SJCRH30 (cell line): Measurements from ENCODE around the gene TAPBPL. TPM values are rescaled to one million over a fixed set of nuclear protein-coding genes. Genes with fewer than 3 reads are reported as not detected.
"Not testable (repeated sequence)": the region's sequence is repeated elsewhere in the genome, so short reads cannot be mapped to it uniquely, and the experiment has no call there.

Source experiments
- DNase-seq, 2 experiments: peaks; one replicate each; pipeline ENCODE4 v3.0.0-alpha.2; 2015 to 2020
- H3K27ac ChIP-seq: fragments of 250-450 bp; sonication (Bioruptor Pico); 2 replicates; pipeline ENCODE4 v1.5.1; 2020; ENCODE audit warnings: mild to moderate bottlenecking, moderate library complexity
- H3K27me3 ChIP-seq: fragments of 250-450 bp; sonication (Bioruptor Pico); 2 replicates; pipeline ENCODE4 v1.5.1; 2020; ENCODE audit warnings: mild to moderate bottlenecking, moderate library complexity
- H3K36me3 ChIP-seq: fragments of 250-450 bp; sonication (Bioruptor Pico); 2 replicates; pipeline ENCODE4 v1.5.1; 2020; ENCODE audit warnings: mild to moderate bottlenecking, moderate library complexity
- H3K4me1 ChIP-seq: fragments of 250-450 bp; sonication (Bioruptor Pico); 2 replicates; pipeline ENCODE4 v1.5.1; 2020; ENCODE audit warnings: mild to moderate bottlenecking, moderate library complexity
- H3K4me3 ChIP-seq: fragments of 250-450 bp; sonication (Bioruptor Pico); 2 replicates; pipeline ENCODE4 v1.5.1; 2020; ENCODE audit warnings: mild to moderate bottlenecking, moderate library complexity
- H3K9me3 ChIP-seq: fragments of 250-450 bp; sonication (Bioruptor Pico); replicated peaks from 2 replicates; pipeline ENCODE4 v1.5.1; 2020; ENCODE audit warnings: mild to moderate bottlenecking, moderate library complexity
- total RNA-seq: library from RNA; depleted of rRNA; stranded (reverse); fragments of >200 nt; shearing (Covaris generic); gene quantifications from 2 replicates; pipeline ENCODE4 v1.2.3, GENCODE V29; 2014

The TAPBPL gene
- total RNA-seq, 1 experiment from 2014 or later: 4.9 TPM

DNA sequence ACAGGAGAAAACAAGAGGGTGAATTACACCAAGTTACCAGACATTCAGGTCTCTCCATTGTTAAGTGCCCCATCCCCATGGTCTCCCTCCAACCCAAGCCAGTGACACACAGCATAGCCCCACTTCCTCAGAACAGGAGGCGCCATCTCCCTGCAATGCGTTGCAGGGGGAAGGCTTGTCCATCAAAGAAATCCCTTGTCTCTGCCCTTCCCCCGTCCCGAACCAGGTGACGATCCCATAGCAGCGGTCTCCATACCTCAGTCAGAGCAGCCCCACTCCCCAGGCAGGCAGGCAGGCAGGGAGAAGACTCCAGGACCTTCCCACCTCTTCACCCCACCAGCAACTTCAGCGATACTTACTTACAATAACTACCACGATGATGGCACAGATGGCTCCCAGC, 12.7 kb downstream of the TAPBPL start:
- Histone ChIP-seq H3K9me3 (no peaks in the 10 kb centered on the region), H3K4me1 (peaks cover 5% of the 10 kb centered on the region; the same call in 1 of the 2 replicates), H3K36me3 (peaks cover 52% of the 10 kb centered on the region), H3K27ac (no peak overlapping the region), H3K27me3 (no peaks in the 10 kb centered on the region), H3K4me3 (no peak overlapping the region)
- no peak for DNase-seq

DNA sequence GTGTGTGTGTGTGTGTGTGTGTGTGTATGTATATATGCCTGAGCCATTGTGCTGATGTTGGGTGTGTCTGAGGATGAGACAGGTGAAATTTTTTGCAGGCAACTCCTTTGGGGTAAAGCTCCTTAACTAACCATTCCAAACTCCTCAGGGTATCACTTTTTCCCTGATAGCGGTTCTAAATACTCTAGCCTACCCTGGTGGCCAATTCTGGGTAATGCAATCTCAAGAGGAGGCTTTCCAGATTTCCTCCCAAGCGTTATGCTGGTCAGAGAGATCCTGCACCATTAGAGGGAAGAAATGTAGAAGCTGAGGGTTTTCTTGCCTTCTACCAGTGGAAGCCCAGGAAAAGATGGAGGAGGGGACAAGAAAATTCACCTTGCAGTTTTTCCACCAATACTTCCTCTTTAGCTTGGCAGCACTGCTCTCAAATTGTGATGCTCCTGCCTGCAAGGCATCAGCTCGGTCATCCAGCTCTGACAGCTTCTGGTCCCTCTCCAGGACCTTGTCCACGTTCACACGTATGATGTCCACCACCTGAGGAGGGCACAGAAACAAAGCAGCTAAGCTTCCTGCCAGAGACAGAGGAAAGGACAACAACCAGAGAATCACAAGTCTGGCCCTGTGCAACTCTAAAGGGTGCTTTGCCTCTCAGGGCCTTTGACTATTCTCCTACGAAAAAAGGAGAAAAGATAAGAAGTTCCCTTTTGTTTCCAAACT, 13.8 kb downstream of the TAPBPL start:
- Histone ChIP-seq H3K36me3 (peaks cover 42% of the 10 kb centered on the region), H3K4me1 (peaks cover 5% of the 10 kb centered on the region; the same call in 1 of the 2 replicates), H3K27ac (no peak overlapping the region), H3K9me3 (no peaks in the 10 kb centered on the region), H3K4me3 (no peak overlapping the region), H3K27me3 (no peaks in the 10 kb centered on the region)
- DNase-seq: peak; percentile 46 to 83

DNA sequence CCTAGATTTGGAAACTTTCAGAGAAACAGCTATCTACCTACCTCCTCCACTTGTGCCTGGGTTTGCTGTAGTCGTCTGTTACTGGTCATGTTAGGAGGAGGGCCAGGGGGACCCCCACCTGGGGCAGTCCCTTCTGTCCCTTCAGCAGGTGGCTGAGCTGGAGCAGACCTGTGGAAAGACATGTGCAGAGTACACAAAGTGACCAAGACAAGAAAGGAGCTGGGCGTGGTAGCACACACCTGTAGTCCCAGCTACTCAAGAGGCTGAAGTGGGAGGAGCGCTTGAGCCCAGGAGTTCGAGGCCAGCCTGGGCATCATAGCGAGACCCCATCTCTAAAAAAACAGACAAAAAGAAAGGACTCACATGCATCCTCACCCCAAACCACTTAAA, 14.3 kb downstream of the TAPBPL start:
- H3K4me3 ChIP-seq: no peak overlapping the region

DNA sequence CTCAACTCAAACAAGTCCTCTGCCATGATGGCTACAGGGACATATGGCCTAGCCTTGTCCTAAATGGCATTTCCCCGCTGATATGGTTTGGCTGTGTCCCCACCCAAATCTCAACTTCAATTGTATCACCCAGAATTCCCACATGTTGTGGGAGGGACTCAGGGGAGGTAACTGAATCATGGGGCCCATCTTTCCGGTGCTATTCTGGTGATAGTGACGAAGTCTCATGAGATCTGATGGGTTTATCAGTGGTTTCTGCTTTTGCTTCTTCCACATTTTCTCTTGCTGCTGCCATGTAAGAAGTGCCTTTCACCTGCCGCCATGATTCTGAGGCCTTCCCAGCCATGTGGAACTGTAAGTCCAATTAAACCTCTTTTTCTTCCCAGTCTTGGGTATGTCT, 14.9 kb downstream of the TAPBPL start:
- H3K27ac ChIP-seq, H3K4me1 ChIP-seq, DNase-seq, H3K27me3 ChIP-seq, H3K4me3 ChIP-seq, H3K9me3 ChIP-seq: not testable (repeated sequence)
- H3K36me3 ChIP-seq: peaks cover 32% of the 10 kb centered on the region

More for the DNA sequence above, 14.3 kb downstream of the TAPBPL start:
- no peak for DNase-seq
- Histone ChIP-seq H3K4me1 (peaks cover 6% of the 10 kb centered on the region; the same call in 1 of the 2 replicates), H3K9me3 (no peaks in the 10 kb centered on the region), H3K27ac (no peak overlapping the region), H3K36me3 (peaks cover 37% of the 10 kb centered on the region), H3K27me3 (no peaks in the 10 kb centered on the region)

DNA sequence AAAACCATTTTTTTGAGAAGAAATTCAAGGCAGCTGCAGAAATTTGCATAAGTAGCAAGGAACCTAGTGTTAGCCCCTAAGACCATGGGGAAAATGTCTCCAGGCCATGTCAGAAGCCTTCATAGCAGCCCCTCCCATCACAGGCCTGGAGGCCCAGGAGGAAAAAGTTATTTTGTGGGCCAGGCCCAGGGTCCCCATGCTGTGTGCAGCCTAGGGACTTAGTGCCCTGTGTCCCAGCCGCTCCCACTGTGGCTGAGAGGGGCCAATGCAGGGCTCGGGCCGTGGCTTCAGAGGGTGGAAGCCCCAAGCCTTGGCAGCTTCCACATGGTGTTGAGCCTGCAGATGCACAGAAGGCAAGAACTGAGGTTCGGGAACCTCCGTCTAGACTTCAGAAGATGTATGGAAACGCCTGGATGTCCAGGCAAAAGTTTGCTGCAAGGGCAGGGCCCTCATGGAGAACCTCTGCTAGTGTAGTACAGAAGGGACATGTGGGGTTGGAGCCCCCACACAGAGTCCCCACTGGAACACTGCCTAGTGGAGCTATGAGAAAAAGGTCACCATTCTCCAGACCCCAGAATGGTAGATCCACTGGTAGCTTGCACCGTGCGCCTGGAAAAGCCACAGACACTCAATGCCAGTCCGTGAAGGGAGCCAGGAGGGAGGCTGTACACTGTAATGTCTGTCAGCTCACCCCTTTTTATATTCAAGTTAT, 15.9 kb downstream of the TAPBPL start:
- H3K36me3 ChIP-seq: peaks cover 27% of the 10 kb centered on the region
- H3K4me1 ChIP-seq, H3K9me3 ChIP-seq, DNase-seq, H3K27me3 ChIP-seq, H3K4me3 ChIP-seq, H3K27ac ChIP-seq: not testable (repeated sequence)

DNA sequence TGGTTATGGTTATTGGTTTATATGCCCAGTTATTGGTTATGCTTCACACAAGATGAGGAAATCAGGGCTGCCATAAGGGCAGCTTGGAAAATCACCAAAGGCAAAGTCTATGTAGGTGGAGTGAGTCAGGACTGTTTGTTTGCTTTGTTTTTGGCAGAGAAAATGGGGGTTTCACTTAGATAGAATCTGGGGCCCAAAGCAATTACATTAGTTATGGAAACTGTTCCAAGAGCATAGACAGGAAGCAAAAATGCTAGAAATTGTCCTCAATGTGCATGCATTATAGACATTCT, 16.4 kb downstream of the TAPBPL start:
- H3K36me3 ChIP-seq: peaks cover 23% of the 10 kb centered on the region
- H3K9me3 ChIP-seq: no peaks in the 10 kb centered on the region
- DNase-seq: no peak
- no peaks in the 10 kb centered on the region for H3K27me3 ChIP-seq
- no peak overlapping the region for H3K27ac ChIP-seq
- H3K4me1 ChIP-seq: peaks cover 9% of the 10 kb centered on the region; the same call in 1 of the 2 replicates
- no peak overlapping the region for H3K4me3 ChIP-seq

DNA sequence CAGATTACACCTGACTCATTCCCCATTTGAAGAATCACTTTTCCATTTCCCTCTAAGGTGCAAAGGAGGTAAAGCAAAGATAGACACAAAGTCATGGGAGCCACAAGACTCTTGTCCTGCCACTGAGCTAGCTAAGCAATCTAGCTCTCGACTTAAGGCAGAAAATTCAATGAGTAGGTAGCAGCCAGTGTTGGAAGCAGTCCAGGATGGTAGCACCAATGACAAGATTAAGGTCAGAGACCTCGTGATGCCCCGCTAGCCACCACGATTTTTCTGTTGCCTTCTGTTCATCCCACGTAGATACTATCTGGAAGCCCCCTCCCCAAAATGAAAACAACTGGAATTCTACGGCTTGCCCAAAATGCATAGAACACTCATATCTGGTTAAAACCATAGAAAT, 17.2 kb downstream of the TAPBPL start:
- Histone ChIP-seq H3K36me3 (peaks cover 16% of the 10 kb centered on the region), H3K4me1 (peaks cover 9% of the 10 kb centered on the region; the same call in 1 of the 2 replicates), H3K4me3 (peak overlapping the region; percentile 80; the same call in 1 of the 2 replicates), H3K27ac (no peak overlapping the region), H3K9me3 (no peaks in the 10 kb centered on the region), H3K27me3 (no peaks in the 10 kb centered on the region)
- no peak for DNase-seq

DNA sequence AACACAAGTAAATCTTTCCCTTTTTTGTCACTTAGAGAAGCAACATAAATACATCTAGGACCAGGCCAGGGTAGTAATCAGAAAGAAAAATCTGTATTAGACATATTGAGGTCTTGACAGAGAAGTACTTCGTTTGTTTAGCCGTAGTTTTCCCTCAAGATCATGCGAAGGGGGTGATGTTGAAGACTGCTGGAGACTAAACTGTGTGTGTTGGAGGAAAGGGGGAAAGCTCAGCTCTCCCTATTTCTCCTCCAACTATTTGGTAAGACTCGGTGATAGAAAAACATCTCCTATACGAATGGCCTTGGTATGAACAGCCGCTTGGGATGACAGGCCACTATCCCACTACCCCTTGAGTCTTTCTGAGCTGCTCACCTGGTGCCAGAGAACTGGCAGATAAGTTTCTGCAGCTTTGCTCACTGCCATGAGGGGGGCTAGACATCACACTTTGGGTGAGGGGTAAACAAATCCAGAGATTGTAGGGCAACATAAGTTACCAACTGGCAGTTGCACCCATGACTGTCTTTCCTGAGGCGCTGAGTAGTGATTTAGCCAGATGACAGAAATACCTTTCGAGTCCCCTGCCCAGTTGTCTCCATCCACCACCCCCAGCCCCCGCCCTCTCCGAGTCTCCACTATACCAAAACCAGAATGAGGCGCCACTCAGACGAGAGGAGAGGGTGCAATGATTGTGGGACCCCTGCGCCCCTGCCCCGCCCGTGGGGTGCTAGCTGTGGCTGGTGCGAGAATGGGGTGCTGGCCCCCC, 17.9 kb downstream of the TAPBPL start:
- DNase-seq: no peak
- H3K27ac ChIP-seq: peak overlapping the region; percentile 77
- peaks cover 9% of the 10 kb centered on the region for H3K36me3 ChIP-seq
- no peaks in the 10 kb centered on the region for H3K9me3 ChIP-seq
- peak overlapping the region; percentile 80 for H3K4me3 ChIP-seq
- H3K27me3 ChIP-seq: no peaks in the 10 kb centered on the region
- peaks cover 9% of the 10 kb centered on the region; the same call in 1 of the 2 replicates for H3K4me1 ChIP-seq

DNA sequence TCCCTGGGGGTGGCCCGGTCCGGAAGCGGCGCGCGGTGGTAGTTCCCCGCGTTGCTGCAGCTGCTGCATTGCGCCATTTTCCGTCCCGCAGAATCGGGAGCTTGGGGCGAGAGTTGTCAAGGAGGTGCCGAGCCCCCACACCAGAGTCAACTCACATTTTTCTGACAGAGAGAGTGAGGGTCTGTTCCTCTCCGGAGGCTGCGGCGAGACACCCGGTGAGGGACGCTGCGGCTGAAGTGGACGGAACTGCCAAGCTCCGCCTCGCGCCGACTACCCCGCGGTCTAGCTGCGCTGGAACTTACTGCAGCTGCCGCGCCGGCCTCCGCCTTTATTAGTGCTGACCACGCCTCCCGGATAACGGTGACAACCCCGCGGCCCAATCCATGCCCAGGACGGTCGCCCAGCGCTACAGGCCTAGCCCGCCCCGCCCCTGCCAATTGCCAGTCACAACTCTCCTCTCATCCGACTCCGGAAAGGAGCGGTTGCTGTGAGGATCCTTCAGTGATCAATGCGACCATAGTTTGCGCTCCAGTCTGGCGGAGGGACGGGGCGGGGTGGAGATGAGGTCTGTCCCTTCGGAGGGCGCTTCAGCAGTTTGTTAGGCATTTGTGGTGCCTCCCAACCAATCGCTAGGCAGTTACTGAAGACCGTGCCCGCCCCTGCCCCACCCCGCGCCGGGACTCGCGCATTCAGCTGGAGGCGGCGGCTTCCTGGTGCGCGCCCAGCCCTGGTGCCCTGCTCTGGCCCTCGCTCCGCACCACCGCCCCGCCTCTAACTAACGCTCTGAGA, 18.7 kb downstream of the TAPBPL start, which contains the start of gene VAMP1:
Gene VAMP1, minus strand, starts transcription at position 303 of the 789 bp plus-strand sequence. Its CDS starts 146 bp downstream, at position 157.
- H3K4me1 ChIP-seq: peaks cover 9% of the 10 kb centered on the region; the same call in 1 of the 2 replicates
- peak within 1 kb of the TSS; percentile 77 for H3K27ac ChIP-seq
- H3K9me3 ChIP-seq: no peaks in the 10 kb centered on the region
- no peaks in the 10 kb centered on the region for H3K27me3 ChIP-seq
- H3K36me3 ChIP-seq: peaks cover 5% of the 10 kb centered on the region; the same call in 1 of the 2 replicates
- peak within 1 kb of the TSS; percentile 80 for H3K4me3 ChIP-seq
- DNase-seq: peak; percentile 98 to 99

DNA sequence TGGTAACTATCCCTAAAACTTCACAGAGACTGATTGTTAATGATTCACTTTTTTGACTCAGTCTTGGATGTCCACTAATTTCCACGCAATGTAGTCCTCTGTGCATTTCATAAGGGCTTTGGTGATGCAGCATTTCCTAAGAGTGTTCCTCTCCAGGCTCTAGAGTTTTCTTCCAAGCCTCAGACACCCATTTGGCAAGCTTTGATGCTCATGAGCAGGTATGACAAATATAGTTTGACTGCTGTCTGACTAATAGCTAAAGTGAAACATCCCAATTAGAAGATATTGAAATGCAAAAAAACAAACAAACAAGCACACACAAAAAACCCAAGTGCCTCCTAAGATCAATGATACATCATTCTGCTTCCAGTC, 20.1 kb downstream of the TAPBPL start:
- no peaks in the 10 kb centered on the region for H3K27me3 ChIP-seq
- no peak overlapping the region for H3K4me3 ChIP-seq
- H3K9me3 ChIP-seq: no peaks in the 10 kb centered on the region
- H3K27ac ChIP-seq: no peak overlapping the region
- DNase-seq: no peak
- no peaks in the 10 kb centered on the region for H3K36me3 ChIP-seq
- peaks cover 9% of the 10 kb centered on the region; the same call in 1 of the 2 replicates for H3K4me1 ChIP-seq

DNA sequence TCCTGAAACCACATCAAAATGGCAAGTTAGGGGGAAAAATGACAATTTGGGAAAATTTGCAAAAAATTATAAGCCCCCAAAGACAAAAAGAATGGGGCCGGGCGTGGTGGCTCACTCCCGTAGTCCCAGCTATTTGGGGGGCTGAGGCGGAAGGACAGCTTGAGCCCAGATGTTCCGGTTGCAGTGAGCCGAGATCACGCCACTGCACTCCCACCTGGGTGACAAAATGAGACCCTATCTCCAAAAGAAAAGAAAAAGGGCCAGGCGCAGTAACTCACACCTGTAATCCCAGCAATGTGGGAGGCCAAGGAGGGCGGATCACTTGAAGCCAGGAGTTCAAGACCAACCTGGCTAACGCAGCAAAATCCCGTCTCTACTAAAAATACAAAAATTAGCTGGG, 20.6 kb downstream of the TAPBPL start:
- no peaks in the 10 kb centered on the region for H3K9me3 ChIP-seq
- H3K4me3 ChIP-seq: no peak overlapping the region
- DNase-seq: no peak
- H3K27me3 ChIP-seq: no peaks in the 10 kb centered on the region
- peaks cover 9% of the 10 kb centered on the region; the same call in 1 of the 2 replicates for H3K4me1 ChIP-seq
- no peak overlapping the region for H3K27ac ChIP-seq
- no peaks in the 10 kb centered on the region for H3K36me3 ChIP-seq

DNA sequence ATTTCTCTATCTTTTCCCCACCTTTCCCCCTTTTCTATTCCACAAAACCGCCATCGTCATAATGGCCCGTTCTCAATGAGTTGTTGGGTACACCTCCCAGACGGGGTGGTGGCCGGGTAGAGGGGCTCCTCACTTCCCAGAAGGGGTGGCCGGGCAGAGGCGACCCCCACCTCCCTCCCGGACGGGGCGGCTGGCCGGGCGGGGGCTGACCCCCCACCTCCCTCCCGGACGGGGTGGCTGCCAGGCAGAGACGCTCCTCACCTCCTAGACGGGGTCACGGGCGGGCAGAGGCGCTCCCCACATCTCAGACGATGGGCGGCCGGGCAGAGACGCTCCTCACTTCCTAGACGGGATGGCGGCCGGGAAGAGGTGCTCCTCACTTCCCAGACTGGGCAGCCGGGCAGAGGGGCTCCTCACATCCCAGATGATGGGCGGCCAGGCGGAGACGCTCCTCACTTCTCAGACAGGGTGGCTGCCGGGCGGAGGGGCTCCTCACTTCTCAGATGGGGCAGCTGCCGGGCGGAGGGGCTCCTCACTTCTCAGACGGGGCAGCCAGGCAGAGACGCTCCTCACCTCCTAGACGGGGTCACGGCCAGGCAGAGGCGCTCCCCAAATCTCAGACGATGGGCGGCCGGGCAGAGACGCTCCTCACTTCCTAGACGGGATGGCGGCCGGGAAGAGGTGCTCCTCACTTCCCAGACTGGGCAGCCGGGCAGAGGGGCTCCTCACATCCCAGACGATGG, 23.6 kb downstream of the TAPBPL start:
- not testable (repeated sequence) for H3K4me3 ChIP-seq, H3K4me1 ChIP-seq, H3K9me3 ChIP-seq, DNase-seq, H3K36me3 ChIP-seq, H3K27ac ChIP-seq, H3K27me3 ChIP-seq

DNA sequence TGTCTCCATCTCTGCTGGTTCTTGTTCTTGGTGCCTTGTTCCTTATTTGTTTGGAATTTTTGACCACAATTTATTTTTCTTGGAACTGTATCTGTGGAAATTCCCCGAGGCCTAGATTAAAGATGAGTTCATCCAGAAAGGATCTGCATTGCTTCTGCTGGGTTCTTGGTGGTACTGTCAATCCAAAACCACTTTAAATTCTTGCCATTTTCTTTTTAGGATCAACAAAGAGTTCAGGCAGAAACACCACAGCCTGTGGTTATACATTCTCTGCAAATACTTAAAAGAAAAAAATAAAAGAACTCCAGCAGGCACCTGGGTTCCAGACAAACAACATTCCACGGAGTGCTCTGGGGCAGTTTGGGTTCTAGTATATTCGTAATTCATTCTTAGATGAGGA, 24.6 kb downstream of the TAPBPL start:
- Histone ChIP-seq H3K36me3 (no peaks in the 10 kb centered on the region), H3K4me3 (no peak overlapping the region), H3K27ac (no peak overlapping the region), H3K9me3 (no peaks in the 10 kb centered on the region), H3K27me3 (no peaks in the 10 kb centered on the region), H3K4me1 (no peaks in the 10 kb centered on the region; the same call in 1 of the 2 replicates)
- DNase-seq: peak in 1 of 2 experiments; percentile 24
